B cell (primary cell): ENCODE results near the gene SEC62. TPM values are rescaled to one million over a fixed set of nuclear protein-coding genes. Genes with fewer than 3 reads are reported as not detected.

Experiments used
- ATAC-seq: fragments of 200-7000 bp; cut with Tn5 transposase; one replicate; pipeline ENCODE4 v1.10.0; 2021; ENCODE audit warnings: low read depth, mild to moderate bottlenecking, moderate number of reproducible peaks, moderate library complexity
- CTCF ChIA-PET: fragments of 350-600 bp; sonication (Branson Sonifier 250); formaldehyde crosslinking; loops from one replicate; lab custom pipeline; 2021; ENCODE audit warnings: antibody characterized with exemption, inconsistent platforms; lab: Charles Lee
- POLR2A ChIA-PET: fragments of 350-600 bp; sonication (Branson Sonifier 250); formaldehyde crosslinking; loops from one replicate; lab custom pipeline; 2021; ENCODE audit warnings: antibody characterized with exemption; lab: Charles Lee
- DNase-seq: peaks from one replicate; pipeline ENCODE4 v3.0.0; 2013
- H2AFZ ChIP-seq: 2 replicates; pipeline ENCODE4 v1.6.1; 2012; ENCODE audit warnings: mild to moderate bottlenecking, low read depth, low read length; ENCODE audit not compliant: insufficient read depth, poor library complexity, severe bottlenecking
- H3K27ac ChIP-seq, 2 donors: 1 replicate in 1 of 2; 2 replicates in 1 of 2; pipeline ENCODE4 v1.5.1; 2012 to 2013; ENCODE audit warnings: low read length in 2 of 2, mild to moderate bottlenecking in 2 of 2, moderate library complexity in 1 of 2
- H3K27me3 ChIP-seq, 4 experiments: fragments of 200-600 bp in 1 of 4; sonication (generic) in 1 of 4; replicated peaks in 1 of 4; 1 replicate in 2 of 4; 2 replicates in 2 of 4; pipeline versions ENCODE4 v1.6.1 to v1.7.0; 2013 to 2016; ENCODE audit warnings: low read length in 3 of 4, mild to moderate bottlenecking in 2 of 4, mixed read lengths in 1 of 4, moderate library complexity in 1 of 4; ENCODE audit not compliant: insufficient read depth in 4 of 4, control insufficient read depth in 3 of 4; ENCODE audit errors: control extremely low read depth in 1 of 4
- H3K36me3 ChIP-seq, 2 experiments: replicated peaks in 1 of 2; 1 replicate in 1 of 2; 2 replicates in 1 of 2; pipeline versions ENCODE4 v1.6.1 to v1.7.1; 2013; ENCODE audit warnings: low read length in 1 of 2; ENCODE audit not compliant: insufficient read depth in 2 of 2, control insufficient read depth in 1 of 2; ENCODE audit errors: control extremely low read depth in 1 of 2, extremely low read depth in 1 of 2
- H3K4me1 ChIP-seq, 2 donors: fragments of 200-600 bp in 1 of 2; sonication (generic) in 1 of 2; 1 replicate in 1 of 2; 2 replicates in 1 of 2; pipeline versions ENCODE4 v1.5.1 to v1.6.1; 2013 to 2017; ENCODE audit warnings: low read length in 2 of 2; ENCODE audit not compliant: control insufficient read depth in 2 of 2, insufficient read depth in 2 of 2
- H3K4me2 ChIP-seq: replicated peaks from 2 replicates; pipeline ENCODE3; 2012; ENCODE audit warnings: mild to moderate bottlenecking, low read depth, low read length; ENCODE audit not compliant: poor library complexity, severe bottlenecking
- H3K4me3 ChIP-seq, 5 experiments: fragments of 200-600 bp in 1 of 5; sonication (generic) in 1 of 5; 1 replicate in 3 of 5; 2 replicates in 2 of 5; pipeline versions ENCODE4 v1.5.1 to v1.7.0; 2011 to 2016; ENCODE audit warnings: low read length in 4 of 5, mild to moderate bottlenecking in 4 of 5, low read depth in 2 of 5, control low read depth in 1 of 5, moderate library complexity in 1 of 5; ENCODE audit not compliant: insufficient read depth in 1 of 5; ENCODE audit errors: control extremely low read depth in 1 of 5, extremely low read depth in 1 of 5
- H3K79me2 ChIP-seq: fragments of 200-600 bp; sonication (generic); one replicate; pipeline ENCODE4 v1.6.0; 2016; ENCODE audit warnings: low read length; ENCODE audit not compliant: control insufficient read depth, insufficient read depth
- H3K9ac ChIP-seq: fragments of 200-600 bp; sonication (generic); 2 replicates; pipeline ENCODE4 v1.6.1; 2017; ENCODE audit warnings: mild to moderate bottlenecking, low read length, moderate library complexity
- H3K9me3 ChIP-seq, 3 donors: one replicate each; pipeline versions ENCODE4 v1.6.1 to v1.7.1; 2013; ENCODE audit warnings: low read length in 2 of 3; ENCODE audit not compliant: control insufficient read depth in 2 of 3, insufficient read depth in 1 of 3; ENCODE audit errors: control extremely low read depth in 1 of 3
- H4K20me1 ChIP-seq: 2 replicates; pipeline ENCODE4 v1.6.0; 2012; ENCODE audit warnings: mild to moderate bottlenecking, low read length; ENCODE audit not compliant: insufficient read depth, control insufficient read depth, poor library complexity, severe bottlenecking
- H3K27ac Mint-ChIP-seq: one replicate; pipeline ENCODE4 v1.8.0; 2021; ENCODE audit warnings: mixed read lengths
- H3K27me3 Mint-ChIP-seq: one replicate; pipeline ENCODE4 v1.8.0; 2021; ENCODE audit warnings: mixed read lengths
- H3K4me1 Mint-ChIP-seq: one replicate; pipeline ENCODE4 v1.8.0; 2021; ENCODE audit warnings: mixed read lengths
- H3K4me3 Mint-ChIP-seq: one replicate; pipeline ENCODE4 v1.8.0; 2021; ENCODE audit warnings: mixed read lengths
- H3K9me3 Mint-ChIP-seq: one replicate; pipeline ENCODE4 v1.8.0; 2022; ENCODE audit warnings: mixed read lengths; ENCODE audit not compliant: insufficient read depth
- EZH2 ChIP-seq: IDR thresholded peaks from 2 replicates; pipeline ENCODE4 v1.6.1; 2012; ENCODE audit warnings: borderline replicate concordance, low read depth, mild to moderate bottlenecking, moderate library complexity, low read length; ENCODE audit not compliant: insufficient read depth, poor library complexity, severe bottlenecking
- WGBS: methylation state at CpG from one replicate; pipeline ENCODE4 v1.1.5; 2013; ENCODE audit warnings: missing lambda C conversion rate; ENCODE audit not compliant: insufficient coverage; 5-methylcytosine and 5-hydroxymethylcytosine counted together
- intact Hi-C: fragments of 100-400 bp; cut with micrococcal nuclease; formaldehyde crosslinking; loops from one replicate; pipeline ENCODE4 v1.10.0; 2022
- polyA plus RNA-seq: library from polyadenylated mRNA; depleted of rRNA; stranded (reverse); fragments of >200 nt; gene quantifications from 2 replicates; pipeline ENCODE4 v1.2.3, GENCODE V29; 2012
- total RNA-seq, 2 donors: library from RNA; stranded (reverse); fragments of 120-200 nt in 1 of 2; gene quantifications; 1 replicate in 1 of 2; 2 replicates in 1 of 2; pipeline versions ENCODE4 v1.2.3 to v1.2.4, GENCODE V29; 2013 to 2022
- TF ChIP-seq, protein P1 (sequence below): fragments of 200-600 bp; IDR thresholded peaks from one replicate; pipeline ENCODE4 v1.8.0; 2022; ENCODE audit warnings: antibody characterized with exemption, mild to moderate bottlenecking

Gene SEC62
- total and polyA plus RNA-seq, 2 donors (not counting 1 experiment from before 2014, with no cell fraction given): 40.3 to 166 TPM

DNA sequence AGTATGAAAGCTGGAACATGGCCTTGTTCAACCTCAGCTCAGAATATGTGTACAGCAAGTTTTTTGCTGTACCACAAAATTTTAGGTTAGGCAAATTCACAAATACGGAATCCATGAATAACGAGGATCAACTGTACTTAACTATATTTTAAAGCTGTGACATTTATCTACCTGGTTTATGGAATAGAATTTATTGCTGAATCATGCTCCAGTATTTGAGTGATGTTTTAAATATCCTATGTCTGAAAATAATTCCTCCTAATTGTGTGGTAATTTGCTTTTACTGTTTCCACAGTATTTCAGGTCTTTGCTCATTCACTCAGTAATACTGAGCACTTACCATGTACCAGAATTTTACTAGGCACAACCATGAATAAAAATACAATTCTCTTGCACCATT is 29.5 kb downstream of the SEC62 start:
- intact Hi-C loops: no loop called here
- Histone ChIP-seq H2AFZ (no peak overlapping the region), H3K9ac (no peak overlapping the region), H3K36me3 (peaks cover 24 to 49% of the 10 kb centered on the region in 2 experiments), H3K4me2 (no peak overlapping the region), H3K4me3 (no peak overlapping the region), H3K27ac (no peak overlapping the region), H3K27me3 (no peaks in the 10 kb centered on the region), H4K20me1 (no peaks in the 10 kb centered on the region), H3K4me1 (peaks cover 7 to 11% of the 10 kb centered on the region in 2 donors), H3K79me2 (peaks cover 3% of the 10 kb centered on the region), H3K9me3 (peaks cover 0 to 6% (median 0%) of the 10 kb centered on the region in 3 donors)
- DNase-seq (no peak), ATAC-seq (no peak)
- TF ChIP-seq, protein P1, sequence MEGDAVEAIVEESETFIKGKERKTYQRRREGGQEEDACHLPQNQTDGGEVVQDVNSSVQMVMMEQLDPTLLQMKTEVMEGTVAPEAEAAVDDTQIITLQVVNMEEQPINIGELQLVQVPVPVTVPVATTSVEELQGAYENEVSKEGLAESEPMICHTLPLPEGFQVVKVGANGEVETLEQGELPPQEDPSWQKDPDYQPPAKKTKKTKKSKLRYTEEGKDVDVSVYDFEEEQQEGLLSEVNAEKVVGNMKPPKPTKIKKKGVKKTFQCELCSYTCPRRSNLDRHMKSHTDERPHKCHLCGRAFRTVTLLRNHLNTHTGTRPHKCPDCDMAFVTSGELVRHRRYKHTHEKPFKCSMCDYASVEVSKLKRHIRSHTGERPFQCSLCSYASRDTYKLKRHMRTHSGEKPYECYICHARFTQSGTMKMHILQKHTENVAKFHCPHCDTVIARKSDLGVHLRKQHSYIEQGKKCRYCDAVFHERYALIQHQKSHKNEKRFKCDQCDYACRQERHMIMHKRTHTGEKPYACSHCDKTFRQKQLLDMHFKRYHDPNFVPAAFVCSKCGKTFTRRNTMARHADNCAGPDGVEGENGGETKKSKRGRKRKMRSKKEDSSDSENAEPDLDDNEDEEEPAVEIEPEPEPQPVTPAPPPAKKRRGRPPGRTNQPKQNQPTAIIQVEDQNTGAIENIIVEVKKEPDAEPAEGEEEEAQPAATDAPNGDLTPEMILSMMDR: no peak
- no peak for TF ChIP-seq EZH2
- peaks cover 24% of the 10 kb centered on the region for H3K4me1 Mint-ChIP-seq
- CTCF ChIA-PET: no interaction called here
- no peaks in the 10 kb centered on the region for H3K27me3 Mint-ChIP-seq
- POLR2A ChIA-PET: no interaction called here
- no CpG with 5 or more reads among the region's 2 CpGs for WGBS
- no peak overlapping the region for H3K4me3 Mint-ChIP-seq
- no peaks in the 10 kb centered on the region for H3K9me3 Mint-ChIP-seq
- H3K27ac Mint-ChIP-seq: no peak overlapping the region

- H3K4me3 Mint-ChIP-seq: no peak overlapping the region
- no peak overlapping the region for H3K9ac ChIP-seq
- H3K9me3 ChIP-seq: peaks cover 0 to 6% (median 0%) of the 10 kb centered on the region in 3 donors
- ATAC-seq: no peak
- no peak for TF ChIP-seq EZH2
- TF ChIP-seq, protein P1: no peak
- intact Hi-C loops: no loop called here
- H3K79me2 ChIP-seq: no peaks in the 10 kb centered on the region
- H3K27me3 Mint-ChIP-seq: no peaks in the 10 kb centered on the region
- peaks cover 45% of the 10 kb centered on the region for H3K4me1 Mint-ChIP-seq
- peak overlapping the region in 1 of 2 donors; percentile 62 for H3K27ac ChIP-seq
- no peak overlapping the region for H3K4me3 ChIP-seq
- no peaks in the 10 kb centered on the region for H3K27me3 ChIP-seq
- H3K4me1 ChIP-seq: peaks cover 27 to 34% of the 10 kb centered on the region in 2 donors
- no peak for DNase-seq
- POLR2A ChIA-PET: no interaction called here
- peak overlapping the region; percentile 42 for H3K27ac Mint-ChIP-seq
- no peaks in the 10 kb centered on the region for H3K9me3 Mint-ChIP-seq
- H2AFZ ChIP-seq: no peak overlapping the region
- peaks cover 12 to 24% of the 10 kb centered on the region in 2 experiments for H3K36me3 ChIP-seq
- H3K4me2 ChIP-seq: peak overlapping the region; percentile 5
- no peaks in the 10 kb centered on the region for H4K20me1 ChIP-seq
- WGBS: 60% methylated on average over 1 of the region's 2 CpGs
- CTCF ChIA-PET: interaction anchor here (0.6 to 0.9 kb wide), 2 partner anchors 68 to 106 kb away, joined by 3 to 4 read pairs; no protein-coding TSS in a partner anchor
Observed at GRCh38 chr3:169998668-169999131, 32.1 kb downstream of the SEC62 start.
